Brain microvascular endothelial cell (primary cell): Measurements from ENCODE around the gene WWOX.
"Not testable (repeated sequence)": the region's sequence is repeated elsewhere in the genome, so short reads cannot be mapped to it uniquely, and the experiment has no call there.

ENCODE experiments used
- DNase-seq: peaks from one replicate; pipeline ENCODE4 v3.0.0-alpha.2; 2020
- H3K27ac ChIP-seq: fragments of 250-450 bp; sonication (Bioruptor Pico); 2 replicates; pipeline ENCODE4 v1.5.1; 2020; ENCODE audit warnings: mild to moderate bottlenecking, moderate library complexity
- H3K27me3 ChIP-seq: fragments of 250-450 bp; sonication (Bioruptor Pico); replicated peaks from 2 replicates; pipeline ENCODE4 v1.5.1; 2020; ENCODE audit warnings: mild to moderate bottlenecking
- H3K36me3 ChIP-seq: fragments of 250-450 bp; sonication (Bioruptor Pico); replicated peaks from 2 replicates; pipeline ENCODE4 v1.5.1; 2020; ENCODE audit warnings: mild to moderate bottlenecking
- H3K4me3 ChIP-seq: 2 replicates; pipeline ENCODE4 v1.5.1; 2011; ENCODE audit warnings: low read depth, mild to moderate bottlenecking, control low read depth, low read length, moderate library complexity
- CTCF ChIP-seq: IDR thresholded peaks from 2 replicates; pipeline ENCODE4 v1.5.1; 2011; ENCODE audit warnings: low read depth, mild to moderate bottlenecking, moderate library complexity, low read length, control low read depth, inconsistent platforms; ENCODE audit errors: missing control alignments
- in situ Hi-C: cut with HindIII; loops from 2 replicates; pipeline ENCODE4 v1.10.0; 2017; ENCODE audit warnings: low sequenced_read_pairs, low pct_ligation_motif_present

Gene WWOX

GRCh38 chr16:78684655-78685375 is 585.4 kb downstream of the WWOX start:
- no peak overlapping the region for H3K4me3 ChIP-seq
- H3K27me3 ChIP-seq, result no peaks in the 10 kb centered on the region
- in situ Hi-C loops, result no loop called here
- H3K36me3 ChIP-seq, result no peaks in the 10 kb centered on the region
- TF ChIP-seq CTCF, result no peak
- peak overlapping the region; percentile 2 for H3K27ac ChIP-seq
- DNase-seq, result peak; percentile 22

- no peaks in the 10 kb centered on the region for H3K27me3 ChIP-seq
- no peak overlapping the region for H3K4me3 ChIP-seq
- no peak for DNase-seq
- no peaks in the 10 kb centered on the region for H3K36me3 ChIP-seq
- no peak overlapping the region for H3K27ac ChIP-seq
- in situ Hi-C loops, result no loop called here
- no peak for TF ChIP-seq CTCF
Observed at GRCh38 chr16:78686601-78687000, 587.1 kb downstream of the WWOX start.

GRCh38 chr16:78689028-78689427 is 589.6 kb downstream of the WWOX start:
- no peak for TF ChIP-seq CTCF
- Histone ChIP-seq H3K36me3 (no peaks in the 10 kb centered on the region), H3K27me3 (no peaks in the 10 kb centered on the region), H3K4me3 (no peak overlapping the region), H3K27ac (no peak overlapping the region)
- in situ Hi-C loops, result no loop called here
- peak; percentile 16 for DNase-seq

GRCh38 chr16:78689536-78689935 is 590.1 kb downstream of the WWOX start:
- H3K36me3 ChIP-seq, result no peaks in the 10 kb centered on the region
- no peak overlapping the region for H3K4me3 ChIP-seq
- no peak for TF ChIP-seq CTCF
- in situ Hi-C loops, result no loop called here
- no peak for DNase-seq
- H3K27ac ChIP-seq, result no peak overlapping the region
- H3K27me3 ChIP-seq, result no peaks in the 10 kb centered on the region

- H3K36me3 ChIP-seq, result no peaks in the 10 kb centered on the region
- TF ChIP-seq CTCF, result no peak
- in situ Hi-C loops, result no loop called here
- H3K4me3 ChIP-seq, result no peak overlapping the region
- no peak for DNase-seq
- H3K27me3 ChIP-seq, result no peaks in the 10 kb centered on the region
- H3K27ac ChIP-seq, result no peak overlapping the region
Observed at GRCh38 chr16:78690510-78690909, 591.1 kb downstream of the WWOX start.

- in situ Hi-C loops, H3K27ac ChIP-seq, H3K36me3 ChIP-seq, H3K4me3 ChIP-seq, H3K27me3 ChIP-seq, DNase-seq: not testable (repeated sequence)
Observed at GRCh38 chr16:78691746-78692145, 592.3 kb downstream of the WWOX start.
